Osteoblast (primary cell): Measurements from ENCODE around the gene OAF. TPM values are rescaled to one million over a fixed set of nuclear protein-coding genes. Genes with fewer than 3 reads are reported as not detected.
A peak's percentile ranks its signal among the peaks of the same experiment; 100 is the strongest.

Experiments used
- DNase-seq: peaks from one replicate; pipeline ENCODE4 v3.0.0; 2011; ENCODE audit warnings: low spot score, mixed read lengths; ENCODE audit not compliant: insufficient read length; ENCODE audit errors: missing footprints
- H2AFZ ChIP-seq: 2 replicates; pipeline ENCODE4 v1.6.0; 2011; ENCODE audit warnings: mild to moderate bottlenecking, low read length
- H3K27ac ChIP-seq: 2 replicates; pipeline ENCODE4 v1.5.1; 2011; ENCODE audit warnings: mild to moderate bottlenecking, low read depth, low read length, moderate library complexity
- H3K27me3 ChIP-seq: 2 replicates; pipeline ENCODE4 v1.6.0; 2012; ENCODE audit warnings: mild to moderate bottlenecking, control low read depth, inconsistent platforms, low read length, moderate library complexity; ENCODE audit not compliant: insufficient read depth
- H3K36me3 ChIP-seq: 2 replicates; pipeline ENCODE4 v1.5.1; 2011; ENCODE audit warnings: mild to moderate bottlenecking, low read length, control low read depth, moderate library complexity; ENCODE audit not compliant: insufficient read depth
- H3K4me1 ChIP-seq: 2 replicates; pipeline ENCODE4 v1.5.1; 2011; ENCODE audit warnings: mild to moderate bottlenecking, low read length, control low read depth, moderate library complexity; ENCODE audit not compliant: insufficient read depth
- H3K4me2 ChIP-seq: 2 replicates; pipeline ENCODE4 v1.6.0; 2011; ENCODE audit warnings: mild to moderate bottlenecking, low read length; ENCODE audit not compliant: insufficient read depth
- H3K4me3 ChIP-seq: fragments of 200-600 bp; sonication (generic); 3 replicates; pipeline ENCODE4 v1.5.1; 2012; ENCODE audit warnings: mild to moderate bottlenecking, low read length, inconsistent platforms; ENCODE audit not compliant: insufficient read depth
- H3K79me2 ChIP-seq: 2 replicates; pipeline ENCODE4 v1.6.0; 2012; ENCODE audit warnings: mild to moderate bottlenecking, low read length, control low read depth, inconsistent platforms; ENCODE audit not compliant: insufficient read depth
- H3K9me3 ChIP-seq: 2 replicates; pipeline ENCODE4 v1.5.1; 2011; ENCODE audit warnings: low read depth, low read length, control low read depth
- H4K20me1 ChIP-seq: 2 replicates; pipeline ENCODE4 v1.6.0; 2012; ENCODE audit warnings: mild to moderate bottlenecking, low read length, control low read depth; ENCODE audit not compliant: insufficient read depth
- CTCF ChIP-seq: IDR thresholded peaks from 2 replicates; pipeline ENCODE4 v1.5.1; 2011; ENCODE audit warnings: mild to moderate bottlenecking, low read depth, low read length, moderate library complexity; ENCODE audit errors: extremely low read depth
- total RNA-seq: library from RNA; depleted of rRNA; stranded (reverse); fragments of >200 nt; gene quantifications from 2 replicates; pipeline ENCODE4 v1.2.3, GENCODE V29; 2012

OAF gene
- total RNA-seq, 1 donor, result 7.2 TPM

- no peak for TF ChIP-seq CTCF
- no peaks in the 10 kb centered on the region for H3K4me1 ChIP-seq
- H3K4me2 ChIP-seq, result no peak overlapping the region
- H3K36me3 ChIP-seq, result no peaks in the 10 kb centered on the region
- DNase-seq, result peak; percentile 37
- H2AFZ ChIP-seq, result no peak overlapping the region
- H3K4me3 ChIP-seq, result no peak overlapping the region
- peaks cover 21% of the 10 kb centered on the region for H3K27me3 ChIP-seq
- no peak overlapping the region for H3K27ac ChIP-seq
- no peaks in the 10 kb centered on the region for H3K9me3 ChIP-seq
- H4K20me1 ChIP-seq, result no peaks in the 10 kb centered on the region
- no peaks in the 10 kb centered on the region for H3K79me2 ChIP-seq
Observed at GRCh38 chr11:120199613-120200012, 11.2 kb upstream of the OAF start.

DNA sequence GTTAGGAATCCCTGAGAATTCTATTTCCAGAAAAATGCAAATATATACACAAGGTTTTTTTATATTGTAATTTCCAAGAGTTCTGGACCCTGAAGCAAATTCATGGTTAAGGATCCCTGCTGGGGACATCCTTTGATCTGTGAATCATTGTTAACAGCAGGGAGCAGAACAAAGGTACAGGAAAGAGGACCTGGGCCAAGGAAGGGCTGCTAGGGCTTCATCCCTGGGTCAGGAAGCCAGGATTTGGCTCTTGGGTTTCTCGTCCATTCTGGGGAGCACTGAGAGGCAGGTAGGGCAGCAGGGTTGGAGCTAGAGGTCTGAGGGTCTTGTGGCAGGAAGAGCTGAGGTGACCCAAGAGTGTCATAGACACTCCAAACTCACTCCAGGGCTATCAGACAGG, 10.2 kb upstream of the OAF start:
- no peaks in the 10 kb centered on the region for H3K9me3 ChIP-seq
- no peak overlapping the region for H3K4me2 ChIP-seq
- peak; percentile 38 for DNase-seq
- no peaks in the 10 kb centered on the region for H4K20me1 ChIP-seq
- H3K4me3 ChIP-seq, result no peak overlapping the region
- H3K79me2 ChIP-seq, result no peaks in the 10 kb centered on the region
- peaks cover 6% of the 10 kb centered on the region for H3K4me1 ChIP-seq
- no peak overlapping the region for H3K27ac ChIP-seq
- H3K36me3 ChIP-seq, result no peaks in the 10 kb centered on the region
- H2AFZ ChIP-seq, result no peak overlapping the region
- TF ChIP-seq CTCF, result no peak
- peaks cover 21% of the 10 kb centered on the region for H3K27me3 ChIP-seq

DNA sequence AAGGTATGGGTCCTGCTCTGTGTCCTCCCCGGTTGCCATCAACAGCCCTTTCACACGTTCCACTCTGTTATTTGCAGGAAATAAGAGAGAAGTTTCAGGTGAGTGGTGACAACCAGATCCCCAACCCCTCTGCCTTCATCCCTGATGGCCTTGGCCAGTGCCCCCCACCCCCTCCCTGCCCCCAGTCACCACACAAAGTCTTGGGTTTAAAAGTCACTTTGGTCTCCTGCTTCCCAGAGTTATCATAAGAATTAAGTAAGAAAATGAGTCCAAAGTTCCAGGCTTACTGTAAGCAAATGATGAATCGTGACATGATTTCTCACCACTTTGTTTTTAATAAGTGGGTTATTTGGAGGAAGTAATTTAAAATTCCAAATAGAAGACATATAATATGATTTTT, 9.2 kb upstream of the OAF start:
- Histone ChIP-seq H3K9me3 (no peaks in the 10 kb centered on the region), H3K36me3 (no peaks in the 10 kb centered on the region), H3K4me2 (no peak overlapping the region), H3K4me1 (peaks cover 7% of the 10 kb centered on the region), H4K20me1 (no peaks in the 10 kb centered on the region), H3K79me2 (no peaks in the 10 kb centered on the region), H3K4me3 (no peak overlapping the region), H3K27ac (no peak overlapping the region), H3K27me3 (peaks cover 15% of the 10 kb centered on the region), H2AFZ (no peak overlapping the region)
- TF ChIP-seq CTCF, result no peak
- DNase-seq, result no peak

- Histone ChIP-seq H3K4me3 (no peak overlapping the region), H3K4me1 (peaks cover 14% of the 10 kb centered on the region), H3K79me2 (no peaks in the 10 kb centered on the region), H4K20me1 (no peaks in the 10 kb centered on the region), H3K27me3 (peaks cover 7% of the 10 kb centered on the region), H3K27ac (no peak overlapping the region), H3K36me3 (no peaks in the 10 kb centered on the region), H3K9me3 (no peaks in the 10 kb centered on the region), H2AFZ (no peak overlapping the region), H3K4me2 (no peak overlapping the region)
- TF ChIP-seq CTCF, result no peak
- DNase-seq, result no peak
Observed at GRCh38 chr11:120203626-120204025, 7.2 kb upstream of the OAF start.
